ENCODE results near the gene PSMD5.

Gene PSMD5

DNA sequence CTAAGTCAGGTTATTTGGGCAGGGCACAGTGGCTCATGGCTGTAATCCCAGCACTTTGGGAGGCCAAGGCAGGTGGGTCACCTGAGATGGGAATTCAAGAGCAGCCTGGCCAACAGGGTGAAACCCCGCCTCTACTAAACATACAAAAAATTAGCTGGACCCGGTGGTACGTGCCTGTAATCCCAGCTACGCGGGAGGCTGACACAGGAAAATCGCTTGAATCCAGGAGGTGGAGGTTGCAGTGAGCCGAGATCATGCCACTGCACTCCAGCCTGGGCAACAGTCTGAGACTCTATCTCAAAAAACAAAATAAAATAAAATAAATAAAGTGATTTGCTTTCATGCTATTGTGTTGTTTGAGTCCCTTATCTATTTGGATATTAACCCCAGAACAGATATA is 41.3 kb downstream of the PSMD5 start:
- no peak for FAIRE-seq

DNA sequence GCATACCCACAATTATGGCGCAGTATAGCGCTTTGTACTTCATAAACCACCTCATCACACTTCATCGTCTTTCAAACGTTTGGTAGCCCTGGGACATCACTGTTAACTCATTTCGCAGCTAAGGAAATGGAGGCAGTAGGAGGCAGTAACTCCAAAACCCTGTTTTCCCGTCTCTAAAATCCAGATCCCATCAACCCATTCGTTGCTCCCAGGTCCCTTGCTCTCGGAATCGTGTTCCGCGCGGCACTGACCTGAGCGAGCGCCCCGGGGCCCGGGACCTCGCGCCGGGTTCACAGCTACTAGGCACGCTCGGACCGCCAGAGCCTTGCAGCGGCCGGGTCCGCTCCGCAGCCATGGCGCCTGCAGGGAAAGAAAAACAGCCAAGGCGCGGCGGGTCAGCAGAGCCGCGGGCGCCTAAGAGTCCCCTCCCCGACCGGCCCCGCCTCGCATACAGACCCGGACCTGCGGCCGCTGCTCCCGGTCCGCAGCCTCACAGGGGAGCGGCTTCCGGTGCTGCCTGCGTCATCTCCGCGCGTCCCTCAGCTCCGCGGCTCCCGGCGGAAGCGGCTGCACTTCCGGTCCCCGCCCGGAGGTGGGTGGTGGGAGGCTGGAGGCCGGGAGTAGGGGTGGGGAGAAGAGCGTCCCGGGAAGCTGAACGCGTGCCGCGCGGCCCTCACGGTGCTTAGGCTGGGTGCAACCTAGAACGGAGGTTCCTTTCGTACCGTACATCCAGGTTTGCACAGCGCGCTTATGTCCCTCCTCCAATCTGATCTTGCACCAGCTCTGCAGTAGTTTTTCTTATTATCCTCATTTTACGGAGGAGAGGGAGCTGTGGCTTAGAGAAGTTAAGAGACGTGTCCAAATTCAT is 49.6 kb downstream of the PSMD5 start, which contains the start of gene FBXW2:
Gene FBXW2 (minus strand): TSS at position 519 of the 868 bp plus-strand sequence. CDS start 5,158 bp downstream, outside the sequence.
- FAIRE-seq = no peak

DNA sequence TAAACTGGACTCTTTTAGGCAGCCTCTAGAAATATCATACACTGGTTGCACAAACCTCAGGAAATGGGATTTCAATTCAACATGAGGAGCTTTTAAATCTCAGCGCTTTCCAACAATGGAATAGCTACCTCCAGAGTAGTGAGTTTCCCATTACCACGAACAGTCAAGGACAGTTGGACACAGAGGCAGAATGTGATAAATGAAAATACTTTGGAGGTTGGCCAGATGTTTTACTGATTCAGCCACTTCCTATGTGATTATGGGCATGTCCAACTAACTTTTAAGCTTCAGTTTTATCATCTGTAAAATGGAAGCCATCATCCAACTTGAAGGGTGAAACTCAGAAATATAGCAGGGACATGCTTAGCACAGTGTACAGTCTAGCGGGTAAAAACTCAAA is 51.6 kb downstream of the PSMD5 start:
- FAIRE-seq = no peak

DNA sequence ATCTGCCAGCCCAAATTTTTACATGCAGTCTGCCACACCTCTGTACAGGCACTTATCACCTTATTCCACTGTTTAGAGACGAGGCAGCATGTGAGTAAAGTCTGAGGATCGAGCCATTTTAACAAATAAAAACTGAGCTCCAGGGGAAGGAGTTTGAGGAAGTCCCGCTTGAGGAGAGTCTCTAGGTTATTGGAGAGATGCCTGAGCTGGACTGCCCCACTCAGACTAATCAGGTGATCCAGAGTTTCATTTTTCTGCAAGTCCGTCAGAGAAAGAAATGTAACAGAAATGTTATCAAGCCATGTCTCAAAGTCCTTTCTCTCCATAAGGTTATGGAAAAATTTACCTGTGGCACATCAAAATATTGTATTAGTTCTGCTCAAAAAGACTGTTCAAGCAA is 54.8 kb downstream of the PSMD5 start:
- FAIRE-seq = no peak

DNA sequence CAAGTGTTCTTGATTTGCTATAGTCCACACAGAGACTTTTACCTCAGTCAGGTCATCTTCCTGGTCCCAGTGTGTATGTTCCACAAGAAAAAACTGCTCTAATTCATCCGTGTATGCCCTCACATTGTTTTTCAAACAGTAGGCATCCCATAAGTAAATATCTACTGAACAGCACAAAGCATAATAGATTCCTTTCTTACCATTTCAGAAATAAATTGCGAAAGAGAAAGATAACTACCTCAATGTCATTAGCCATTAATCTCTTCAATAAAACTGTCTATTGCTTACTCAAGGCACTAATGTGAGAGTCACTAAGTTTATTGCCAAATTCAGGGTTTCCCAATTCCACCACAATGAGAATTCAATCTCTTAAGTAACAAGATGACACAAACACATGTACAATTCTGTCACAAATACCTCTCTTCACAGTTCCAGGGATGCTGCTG is 59.1 kb downstream of the PSMD5 start:
- no peak for FAIRE-seq

DNA sequence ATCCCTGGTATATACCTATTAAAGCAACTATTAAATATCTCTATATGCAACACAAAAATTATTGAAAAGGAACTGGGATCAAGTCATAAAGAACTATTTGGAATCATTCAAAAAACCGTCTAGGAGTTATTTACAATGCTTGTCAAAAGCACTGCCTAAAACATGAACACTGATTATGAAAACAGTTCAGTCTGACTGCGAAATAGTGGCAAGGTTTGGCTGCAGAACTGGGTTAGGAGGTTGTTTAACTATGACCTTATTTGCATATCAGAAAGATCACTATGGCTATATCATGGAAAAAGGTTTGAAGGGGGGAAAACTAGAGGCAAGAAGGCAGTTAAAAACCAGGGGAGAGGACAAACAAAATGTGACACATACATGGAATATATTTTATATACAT is 61.5 kb downstream of the PSMD5 start:
- FAIRE-seq = no peak

DNA sequence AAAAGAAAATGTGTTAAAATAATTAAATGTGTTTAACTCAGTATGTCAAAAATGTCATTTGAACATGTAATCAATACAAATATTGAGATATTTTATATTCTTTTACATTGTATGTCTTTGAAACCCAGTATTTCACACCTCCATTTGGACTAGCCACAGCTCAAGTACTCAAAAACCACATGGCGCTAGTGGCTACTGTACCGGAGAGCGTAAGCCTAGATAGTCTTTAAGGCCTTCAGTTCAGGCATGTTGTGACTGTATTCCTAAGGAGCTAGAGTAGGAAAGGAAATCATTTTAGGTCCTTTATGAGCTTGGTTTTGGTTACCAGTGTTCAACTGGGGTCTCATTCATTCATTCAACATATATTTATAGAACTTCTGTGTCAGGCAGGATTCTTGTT is 62.4 kb downstream of the PSMD5 start:
- FAIRE-seq = no peak

DNA sequence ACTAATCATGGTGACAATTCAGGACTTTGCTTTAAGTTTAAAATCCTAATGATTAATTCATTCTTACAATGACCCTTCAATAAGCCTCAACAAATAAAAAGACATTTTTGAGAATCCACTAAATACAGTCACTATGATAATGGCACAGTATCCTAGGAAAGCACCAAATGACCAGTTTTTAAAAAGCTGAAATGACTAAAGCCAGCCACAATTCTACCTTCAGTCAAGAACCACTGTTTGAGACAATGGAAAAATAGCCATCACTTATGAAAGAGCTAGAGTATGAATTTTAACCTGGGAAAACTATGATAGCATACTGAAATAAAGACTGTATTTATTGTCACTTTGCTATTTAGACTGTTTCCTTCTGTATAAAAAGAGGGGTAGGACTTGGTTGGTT is 63.5 kb downstream of the PSMD5 start:
- no peak for FAIRE-seq

DNA sequence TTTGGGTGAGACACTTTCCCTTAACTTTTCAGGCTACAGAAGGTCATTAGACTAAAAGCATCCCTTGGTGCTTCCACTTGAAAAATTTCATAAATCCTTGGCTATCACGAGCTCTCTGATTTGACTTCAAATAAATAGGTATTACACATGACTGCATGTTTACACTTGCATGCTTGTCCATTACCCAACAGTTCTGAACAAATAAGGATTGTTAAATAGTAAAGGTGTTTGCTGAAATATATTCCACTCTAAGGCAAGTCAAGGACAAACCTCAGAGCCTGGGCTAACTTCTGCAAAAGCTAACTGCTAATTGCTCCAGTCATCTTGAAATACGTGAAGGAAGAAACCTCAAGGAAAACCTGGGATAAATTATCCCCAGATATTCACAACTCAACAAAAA is 64.0 kb downstream of the PSMD5 start:
- FAIRE-seq = no peak

DNA sequence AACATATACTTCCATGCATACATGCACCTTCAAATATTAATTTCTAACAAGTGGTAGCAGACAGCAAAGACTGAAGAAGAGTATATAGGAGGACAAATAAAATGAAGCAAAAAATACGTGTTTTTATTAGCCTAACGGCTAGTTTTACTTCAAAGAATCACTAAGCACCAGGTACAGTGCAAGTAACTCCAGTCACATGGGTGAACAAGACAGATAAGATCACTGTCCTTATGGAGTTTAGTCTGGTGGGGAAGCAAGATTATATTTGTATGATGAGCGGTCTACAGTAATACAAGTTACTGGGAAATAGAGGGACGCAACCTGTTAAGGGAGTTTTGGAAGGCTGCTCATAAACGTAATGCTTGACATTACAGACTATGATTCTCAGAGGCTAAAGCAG is 65.5 kb downstream of the PSMD5 start:
- FAIRE-seq = no peak

DNA sequence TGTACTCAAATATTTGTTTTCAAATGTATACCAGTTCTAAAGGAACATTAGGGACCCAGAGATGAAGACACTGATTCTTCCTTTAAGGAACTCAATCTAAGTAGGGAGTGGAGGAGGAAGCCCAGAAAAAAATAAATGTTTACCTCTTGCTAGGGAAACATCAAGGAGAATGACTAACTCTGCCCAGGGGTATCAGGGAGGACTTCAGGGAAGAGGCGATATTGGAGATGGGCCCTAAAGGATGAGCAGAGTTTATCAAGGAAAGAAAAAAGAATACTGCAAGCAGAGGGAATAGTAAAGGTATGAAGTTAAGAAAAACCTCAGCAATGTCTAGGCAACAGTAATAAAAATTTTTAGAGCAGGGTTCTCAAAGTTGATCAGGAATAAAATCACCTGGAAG is 65.9 kb downstream of the PSMD5 start:
- no peak for FAIRE-seq

DNA sequence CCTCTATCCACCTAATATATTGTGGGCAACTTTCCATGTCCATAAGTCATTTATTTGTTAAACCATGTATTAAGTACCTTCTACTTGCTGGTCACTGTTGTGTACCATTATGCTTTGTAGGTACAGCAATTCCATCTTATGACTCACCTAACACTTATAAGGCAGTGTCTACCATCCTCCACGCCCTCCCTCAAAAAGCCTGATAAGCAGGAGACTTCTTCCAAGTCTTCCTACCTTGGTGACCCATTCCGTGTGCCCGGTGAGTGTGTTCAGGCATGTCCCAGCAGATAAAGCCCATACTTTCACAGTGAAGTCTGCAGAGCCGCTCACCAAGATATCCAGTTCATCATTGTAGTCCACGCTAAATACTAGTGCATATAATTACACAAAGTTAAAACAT is 66.9 kb downstream of the PSMD5 start:
- no peak for FAIRE-seq

DNA sequence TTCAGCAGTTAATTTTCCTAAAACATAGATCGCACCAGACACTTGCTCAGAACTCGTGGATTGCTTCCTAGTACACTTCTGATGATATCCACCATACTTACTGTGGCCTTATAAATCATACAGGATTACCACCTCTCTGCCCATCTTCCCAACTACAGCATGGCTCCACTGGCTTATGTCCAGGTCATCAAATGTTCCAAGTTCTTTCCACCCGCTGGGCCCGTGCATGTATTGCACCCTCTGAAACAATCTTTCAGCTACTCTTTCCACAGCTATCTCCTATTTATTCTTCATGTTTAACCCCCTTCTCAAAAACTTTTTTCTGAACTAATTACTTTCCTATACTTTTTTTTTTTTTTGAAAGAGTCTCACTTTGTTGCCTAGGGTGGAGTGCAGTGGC is 68.0 kb downstream of the PSMD5 start:
- FAIRE-seq = no peak

DNA sequence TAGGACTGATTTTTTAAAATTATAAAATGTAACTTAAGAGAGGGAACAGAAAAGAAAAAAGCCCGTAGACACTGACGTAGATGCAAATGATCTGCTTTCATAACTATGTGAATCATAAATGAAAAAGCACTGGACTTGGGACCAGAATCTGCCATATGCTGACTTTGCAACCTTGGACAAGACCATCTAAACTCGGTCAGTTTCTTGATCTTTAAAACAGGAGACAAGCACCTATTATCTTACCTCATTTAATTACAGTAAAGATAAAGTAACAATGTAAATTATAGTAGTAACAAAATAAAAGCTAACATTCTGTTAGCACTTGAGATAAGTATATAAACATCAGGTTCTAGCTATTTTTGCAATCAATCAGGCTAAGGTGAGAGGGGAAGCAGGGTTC is 69.5 kb downstream of the PSMD5 start:
- FAIRE-seq = no peak

DNA sequence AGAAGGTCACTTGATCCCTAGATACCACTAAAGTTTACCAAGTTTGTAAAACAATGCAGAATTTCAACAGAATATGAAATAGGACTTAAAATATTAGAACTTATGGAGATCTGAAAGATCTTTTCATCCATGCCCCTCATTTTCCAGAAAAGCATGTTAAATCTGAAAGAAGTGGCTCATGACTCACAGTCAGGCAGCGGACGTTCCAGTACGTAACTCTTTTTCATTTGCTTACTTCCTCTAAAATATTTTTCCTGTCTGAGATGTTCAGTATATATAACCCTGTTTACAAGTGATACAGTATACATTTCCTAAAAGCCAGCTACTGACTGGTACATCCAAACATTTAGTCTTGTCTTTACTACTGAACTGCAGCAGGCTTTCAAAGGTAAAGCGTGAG is 71.8 kb downstream of the PSMD5 start:
- no peak for FAIRE-seq

DNA sequence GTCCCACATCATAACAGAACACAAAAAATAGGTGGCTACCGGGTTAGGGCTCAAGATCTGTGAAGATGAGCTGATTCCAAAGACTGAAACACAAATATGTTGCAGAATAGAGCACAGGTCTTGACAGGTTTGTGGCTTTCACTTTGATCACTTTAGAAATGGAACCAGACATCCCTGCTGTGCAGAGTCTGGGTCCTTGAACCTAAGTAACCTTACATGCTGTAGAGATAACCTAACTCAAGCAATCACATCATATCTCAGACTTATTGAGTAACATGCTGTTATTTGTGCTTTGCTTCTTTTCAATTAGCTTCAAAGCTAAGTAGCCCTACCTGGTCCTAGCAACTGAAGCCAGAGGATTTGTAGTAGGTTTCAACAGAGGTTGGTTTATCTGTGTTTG is 73.8 kb downstream of the PSMD5 start:
- FAIRE-seq = no peak

DNA sequence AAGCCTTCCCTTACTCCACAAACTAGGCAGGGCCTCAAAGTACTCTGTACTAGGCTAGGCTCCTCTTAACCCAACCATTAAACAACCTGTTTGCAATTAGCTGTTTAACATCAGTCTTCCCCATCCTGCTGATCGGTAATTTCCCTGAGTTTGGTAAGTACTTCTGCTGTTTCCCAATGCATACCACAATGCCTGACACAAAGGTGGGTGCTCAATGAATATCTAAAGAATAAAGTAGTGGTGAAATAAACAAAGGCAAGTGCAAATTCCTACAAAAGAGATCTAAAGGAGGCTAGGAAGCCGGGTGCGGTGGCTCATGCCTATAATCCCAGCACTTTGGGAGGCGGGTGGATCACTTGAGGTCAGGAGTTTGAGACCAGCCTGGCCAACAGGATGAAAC is 74.5 kb downstream of the PSMD5 start:
- FAIRE-seq = no peak

DNA sequence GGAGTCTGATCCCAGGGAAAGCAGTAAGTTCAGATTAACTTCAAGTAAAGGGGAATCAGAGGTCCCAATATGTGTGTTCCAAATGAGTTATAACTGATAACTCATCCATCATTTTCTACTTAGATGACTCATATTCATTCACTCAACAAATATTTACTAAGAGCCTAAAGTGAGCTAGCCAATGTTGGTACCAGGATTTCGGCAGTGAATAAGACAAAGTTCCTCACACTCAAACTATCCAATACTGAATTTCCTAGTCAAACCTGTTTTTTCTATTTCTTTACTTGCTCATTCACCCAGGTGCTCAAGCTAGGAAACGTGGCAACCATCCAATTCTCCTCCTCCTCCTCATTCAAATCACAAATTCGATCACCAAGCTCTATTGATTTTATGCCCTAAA is 75.3 kb downstream of the PSMD5 start:
- no peak for FAIRE-seq

All from G401.6 (cell line).